CD14-positive monocyte (primary cell): ENCODE results near the gene C17orf67. TPM values are rescaled to one million over a fixed set of nuclear protein-coding genes. Genes with fewer than 3 reads are reported as not detected.

Experiments
- DNase-seq, 3 donors: peaks; one replicate each; pipeline ENCODE4 v3.0.0-alpha.2; 2011 to 2022
- H2AFZ ChIP-seq: 2 replicates; pipeline ENCODE4 v1.6.0; 2012; ENCODE audit warnings: mild to moderate bottlenecking, low read depth, low read length, inconsistent platforms; ENCODE audit not compliant: insufficient read depth, poor library complexity, severe bottlenecking
- H3K27ac ChIP-seq, 2 donors: 1 replicate in 1 of 2; 2 replicates in 1 of 2; pipeline ENCODE4 v1.5.1; 2012 to 2013; ENCODE audit warnings: low read length in 2 of 2, control low read depth in 1 of 2, inconsistent platforms in 1 of 2, low read depth in 1 of 2, mild to moderate bottlenecking in 1 of 2
- H3K27me3 ChIP-seq, 2 donors: one replicate each; pipeline versions ENCODE4 v1.6.0 to v1.6.1; 2011 to 2013; ENCODE audit warnings: low read length in 2 of 2; ENCODE audit not compliant: control insufficient read depth in 2 of 2, insufficient read depth in 2 of 2
- H3K36me3 ChIP-seq, 2 donors: replicated peaks in 1 of 2; 1 replicate in 1 of 2; 2 replicates in 1 of 2; pipeline versions ENCODE4 v1.5.1 to v1.6.1; 2012 to 2013; ENCODE audit warnings: low read length in 2 of 2, control low read depth in 1 of 2, inconsistent platforms in 1 of 2, mild to moderate bottlenecking in 1 of 2; ENCODE audit not compliant: insufficient read depth in 2 of 2, control insufficient read depth in 1 of 2
- H3K4me1 ChIP-seq, 2 donors: 1 replicate in 1 of 2; 2 replicates in 1 of 2; pipeline versions ENCODE4 v1.5.1 to v1.6.1; 2012 to 2013; ENCODE audit warnings: low read length in 2 of 2, control low read depth in 1 of 2, inconsistent platforms in 1 of 2, mild to moderate bottlenecking in 1 of 2, moderate library complexity in 1 of 2; ENCODE audit not compliant: insufficient read depth in 2 of 2, control insufficient read depth in 1 of 2
- H3K4me2 ChIP-seq: replicated peaks from 2 replicates; pipeline ENCODE3; 2012; ENCODE audit warnings: low read length, moderate library complexity, mild to moderate bottlenecking; ENCODE audit not compliant: poor library complexity, severe bottlenecking; ENCODE audit errors: extremely low read depth
- H3K4me3 ChIP-seq, 3 experiments: fragments of 200-600 bp in 1 of 3; sonication (generic) in 1 of 3; replicated peaks in 1 of 3; 1 replicate in 2 of 3; 2 replicates in 1 of 3; pipeline ENCODE4 v1.5.1; 2011 to 2013; ENCODE audit warnings: low read length in 3 of 3, mild to moderate bottlenecking in 3 of 3, control low read depth in 2 of 3, low read depth in 2 of 3, inconsistent platforms in 1 of 3, moderate library complexity in 1 of 3
- H3K79me2 ChIP-seq: 2 replicates; pipeline ENCODE4 v1.6.0; 2012; ENCODE audit warnings: mild to moderate bottlenecking, control low read depth, inconsistent platforms, low read length, moderate library complexity; ENCODE audit not compliant: insufficient read depth
- H3K9ac ChIP-seq: 2 replicates; pipeline ENCODE4 v1.6.0; 2017; ENCODE audit warnings: low read length, mild to moderate bottlenecking; ENCODE audit not compliant: insufficient read depth, poor library complexity, severe bottlenecking
- H3K9me3 ChIP-seq, 2 donors: replicated peaks in 1 of 2; 1 replicate in 1 of 2; 2 replicates in 1 of 2; pipeline versions ENCODE4 v1.5.1 to v1.6.1; 2012 to 2013; ENCODE audit warnings: low read length in 2 of 2, control low read depth in 1 of 2; ENCODE audit not compliant: control insufficient read depth in 1 of 2, insufficient read depth in 1 of 2
- H4K20me1 ChIP-seq: 2 replicates; pipeline ENCODE4 v1.6.0; 2012; ENCODE audit warnings: mild to moderate bottlenecking, low read length, control low read depth, moderate library complexity; ENCODE audit not compliant: insufficient read depth
- H3K27ac Mint-ChIP-seq, 7 donors: one replicate each; pipeline ENCODE4 v1.8.0; 2020; ENCODE audit warnings: mild to moderate bottlenecking in 7 of 7, mixed read lengths in 7 of 7, moderate library complexity in 6 of 7, inconsistent platforms in 2 of 7
- H3K27me3 Mint-ChIP-seq, 3 donors: one replicate each; pipeline ENCODE4 v1.8.0; 2021 to 2022; ENCODE audit warnings: low read depth in 3 of 3, mild to moderate bottlenecking in 3 of 3, mixed read lengths in 3 of 3, moderate library complexity in 3 of 3, inconsistent platforms in 1 of 3
- H3K36me3 Mint-ChIP-seq, 2 donors: one replicate each; pipeline ENCODE4 v1.8.0; 2020; ENCODE audit warnings: mixed read lengths in 2 of 2, inconsistent platforms in 1 of 2, mild to moderate bottlenecking in 1 of 2
- H3K4me1 Mint-ChIP-seq: one replicate; pipeline ENCODE4 v1.8.0; 2020; ENCODE audit warnings: mild to moderate bottlenecking, mixed read lengths
- H3K4me3 Mint-ChIP-seq, 2 donors: one replicate each; pipeline ENCODE4 v1.8.0; 2020; ENCODE audit warnings: mild to moderate bottlenecking in 2 of 2, mixed read lengths in 2 of 2, moderate library complexity in 1 of 2
- H3K9me3 Mint-ChIP-seq, 7 donors: one replicate each; pipeline ENCODE4 v1.8.0; 2020 to 2022; ENCODE audit warnings: mixed read lengths in 7 of 7, mild to moderate bottlenecking in 6 of 7, moderate library complexity in 6 of 7, inconsistent platforms in 2 of 7
- WGBS: methylation state at CpG from one replicate; pipeline ENCODE4 v1.1.5; 2013; ENCODE audit warnings: missing lambda C conversion rate; ENCODE audit not compliant: insufficient coverage; 5-methylcytosine and 5-hydroxymethylcytosine counted together
- intact Hi-C, 2 donors: fragments of 100-400 bp; cut with micrococcal nuclease; formaldehyde crosslinking; loops; one replicate each; pipeline versions ENCODE4 v1.15.0 to v1.15.1; 2023
- polyA plus RNA-seq, 3 donors: library from polyadenylated mRNA; depleted of rRNA in 1 of 3; unstranded in 2 of 3; stranded (reverse) in 1 of 3; fragments of 300-500 nt in 2 of 3; fragments of >200 nt in 1 of 3; fragmentation: Illumina TruSeq in 2 of 3; gene quantifications; 1 replicate in 2 of 3; 2 replicates in 1 of 3; pipeline ENCODE4 v1.2.3, GENCODE V29; 2012 to 2021
- TF ChIP-seq, protein P1 (sequence below): fragments of 200-600 bp; IDR thresholded peaks from one replicate; pipeline ENCODE4 v1.8.0; 2022; ENCODE audit warnings: antibody characterized with exemption, mild to moderate bottlenecking

The C17orf67 gene
- polyA plus RNA-seq, 3 donors: 0.56 to 0.57 (median 0.56) TPM

- no peak for DNase-seq
- Histone ChIP-seq H4K20me1 (no peaks in the 10 kb centered on the region), H3K27ac (no peak overlapping the region), H3K4me2 (no peak overlapping the region), H2AFZ (no peak overlapping the region), H3K36me3 (peaks cover 6 to 20% of the 10 kb centered on the region in 2 donors), H3K9ac (no peak overlapping the region), H3K9me3 (no peaks in the 10 kb centered on the region), H3K79me2 (no peaks in the 10 kb centered on the region), H3K4me1 (no peaks in the 10 kb centered on the region), H3K27me3 (no peaks in the 10 kb centered on the region), H3K4me3 (no peak overlapping the region)
- Mint-ChIP-seq H3K4me1 (no peaks in the 10 kb centered on the region), H3K27me3 (no peaks in the 10 kb centered on the region), H3K4me3 (no peak overlapping the region), H3K36me3 (peaks cover 36 to 38% of the 10 kb centered on the region in 2 donors), H3K27ac (no peak overlapping the region), H3K9me3 (no peaks in the 10 kb centered on the region)
- TF ChIP-seq, protein P1, sequence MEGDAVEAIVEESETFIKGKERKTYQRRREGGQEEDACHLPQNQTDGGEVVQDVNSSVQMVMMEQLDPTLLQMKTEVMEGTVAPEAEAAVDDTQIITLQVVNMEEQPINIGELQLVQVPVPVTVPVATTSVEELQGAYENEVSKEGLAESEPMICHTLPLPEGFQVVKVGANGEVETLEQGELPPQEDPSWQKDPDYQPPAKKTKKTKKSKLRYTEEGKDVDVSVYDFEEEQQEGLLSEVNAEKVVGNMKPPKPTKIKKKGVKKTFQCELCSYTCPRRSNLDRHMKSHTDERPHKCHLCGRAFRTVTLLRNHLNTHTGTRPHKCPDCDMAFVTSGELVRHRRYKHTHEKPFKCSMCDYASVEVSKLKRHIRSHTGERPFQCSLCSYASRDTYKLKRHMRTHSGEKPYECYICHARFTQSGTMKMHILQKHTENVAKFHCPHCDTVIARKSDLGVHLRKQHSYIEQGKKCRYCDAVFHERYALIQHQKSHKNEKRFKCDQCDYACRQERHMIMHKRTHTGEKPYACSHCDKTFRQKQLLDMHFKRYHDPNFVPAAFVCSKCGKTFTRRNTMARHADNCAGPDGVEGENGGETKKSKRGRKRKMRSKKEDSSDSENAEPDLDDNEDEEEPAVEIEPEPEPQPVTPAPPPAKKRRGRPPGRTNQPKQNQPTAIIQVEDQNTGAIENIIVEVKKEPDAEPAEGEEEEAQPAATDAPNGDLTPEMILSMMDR: no peak
- 100% methylated on average over 1 of the region's 3 CpGs for WGBS
- intact Hi-C loops: no loop called here
Observed at GRCh38 chr17:56861899-56862298, 28.2 kb upstream of the C17orf67 start.

DNA sequence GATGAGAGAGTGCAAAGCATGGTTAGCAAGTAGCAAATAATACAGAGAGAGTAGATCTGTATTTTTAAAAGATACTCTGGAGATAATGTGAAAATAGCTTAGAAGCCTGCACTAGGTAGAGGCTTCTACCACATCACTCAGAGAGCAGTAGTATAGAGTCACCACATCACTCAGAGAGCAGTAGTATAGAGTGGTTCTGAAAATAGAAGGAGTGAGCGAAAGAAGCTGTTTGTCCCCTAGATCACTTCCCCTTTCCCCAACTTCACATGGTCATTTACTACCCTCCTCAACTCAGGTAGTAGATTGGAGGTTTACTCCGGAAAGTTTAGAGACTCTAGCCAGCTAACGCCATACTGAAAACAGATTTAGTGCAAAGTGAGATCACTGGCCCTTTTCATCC is 17.3 kb upstream of the C17orf67 start:
- Mint-ChIP-seq H3K27me3 (peaks cover 0 to 4% (median 0%) of the 10 kb centered on the region in 3 donors), H3K9me3 (no peaks in the 10 kb centered on the region), H3K4me3 (no peak overlapping the region), H3K4me1 (peaks cover 4% of the 10 kb centered on the region), H3K36me3 (peaks cover 37% of the 10 kb centered on the region in 2 donors), H3K27ac (no peak overlapping the region)
- H3K36me3 ChIP-seq: peaks cover 14 to 15% of the 10 kb centered on the region in 2 donors
- H3K9me3 ChIP-seq: no peaks in the 10 kb centered on the region
- H2AFZ ChIP-seq: no peak overlapping the region
- no peaks in the 10 kb centered on the region for H3K27me3 ChIP-seq
- H4K20me1 ChIP-seq: no peaks in the 10 kb centered on the region
- TF ChIP-seq, protein P1: no peak
- no peaks in the 10 kb centered on the region for H3K79me2 ChIP-seq
- H3K4me1 ChIP-seq: peaks cover 0 to 9% of the 10 kb centered on the region in 2 donors
- no peak for DNase-seq
- no peak overlapping the region for H3K9ac ChIP-seq
- H3K4me2 ChIP-seq: no peak overlapping the region
- intact Hi-C loops: no loop called here
- no peak overlapping the region for H3K27ac ChIP-seq
- WGBS: no CpG with 5 or more reads among the region's 3 CpGs
- no peak overlapping the region for H3K4me3 ChIP-seq
